AG04449 (cell line): ENCODE data around the gene SSB.
A peak's percentile ranks its signal among the peaks of the same experiment; 100 is the strongest.
"Not testable (repeated sequence)": the region's sequence is repeated elsewhere in the genome, so short reads cannot be mapped to it uniquely, and the experiment has no call there.

Source experiments
- CTCF ChIA-PET: fragments of 350-600 bp; formaldehyde crosslinking; extraction: SDS; loops from one replicate; lab custom pipeline; 2021; ENCODE audit warnings: antibody characterized with exemption; lab: Yijun Ruan, JAX
- POLR2A ChIA-PET: fragments of 400-600, 350-600 bp; formaldehyde crosslinking; extraction: SDS; loops from one replicate; lab custom pipeline; 2020; ENCODE audit warnings: antibody characterized with exemption, inconsistent platforms; lab: Yijun Ruan, JAX
- DNase-seq: peaks from one replicate; pipeline ENCODE4 v3.0.0-alpha.2; 2010; ENCODE audit warnings: low read depth, low spot score
- H3K4me3 ChIP-seq: 2 replicates; pipeline ENCODE4 v1.5.1; 2011; ENCODE audit warnings: low read depth, mild to moderate bottlenecking, control low read depth, low read length
- CTCF ChIP-seq: IDR thresholded peaks from one replicate; pipeline ENCODE4 v1.5.1; 2011; ENCODE audit warnings: mild to moderate bottlenecking, moderate library complexity, low read length, control low read depth, inconsistent platforms; ENCODE audit not compliant: insufficient read depth; ENCODE audit errors: missing control alignments

Gene SSB

GRCh38 chr2:169815849-169816248 lies 17.2 kb downstream of the SSB start:
- no peak overlapping the region for H3K4me3 ChIP-seq
- CTCF ChIA-PET = interaction anchor here (0.7 to 1.9 kb wide), 3 partner anchors 8 to 336 kb away, joined by 3 to 15 read pairs (median 4); partner anchors contain the start of genes BBS5 and METTL5
- POLR2A ChIA-PET = interaction anchor here (1.0 kb wide), 1 partner anchor 9 kb away, joined by 3 read pairs; the partner anchor contains the start of gene METTL5
- no peak for TF ChIP-seq CTCF
- DNase-seq = peak; percentile 67

- DNase-seq, H3K4me3 ChIP-seq, CTCF ChIA-PET, POLR2A ChIA-PET: not testable (repeated sequence)
These were observed 18.3 kb downstream of the SSB start for GRCh38 chr2:169816961-169817360.

GRCh38 chr2:169817369-169817768 lies 18.7 kb downstream of the SSB start:
- H3K4me3 ChIP-seq, DNase-seq: not testable (repeated sequence)
- CTCF ChIA-PET = interaction anchor here (1.3 kb wide), 1 partner anchor 11 kb away, joined by 3 read pairs; no protein-coding TSS in a partner anchor
- POLR2A ChIA-PET = interaction anchor here (2.5 kb wide), 1 partner anchor 11 kb away, joined by 13 read pairs; the partner anchor contains the start of gene UBR3

GRCh38 chr2:169818241-169818640 lies 19.6 kb downstream of the SSB start:
- ChIA-PET POLR2A (interaction anchor here (0.6 to 2.5 kb wide), 2 partner anchors 10 to 18 kb away, joined by 3 to 13 read pairs; partner anchors contain the start of gene UBR3), CTCF (interaction anchor here (0.5 to 1.3 kb wide), 3 partner anchors 9 to 42 kb away, joined by 3 read pairs; partner anchors contain the start of gene UBR3)
- no peak for TF ChIP-seq CTCF
- no peak for DNase-seq
- no peak overlapping the region for H3K4me3 ChIP-seq

GRCh38 chr2:169819106-169819505 lies 20.4 kb downstream of the SSB start:
- CTCF ChIA-PET = interaction anchor here (1.0 to 1.2 kb wide), 2 partner anchors 8 to 11 kb away, joined by 3 read pairs; partner anchors contain the start of gene UBR3
- POLR2A ChIA-PET = interaction anchor here (0.5 to 2.5 kb wide), 2 partner anchors 9 to 50 kb away, joined by 3 to 13 read pairs; partner anchors contain the start of gene UBR3
- H3K4me3 ChIP-seq = no peak overlapping the region
- DNase-seq = no peak
- TF ChIP-seq CTCF = no peak

GRCh38 chr2:169820101-169820500 lies 21.4 kb downstream of the SSB start:
- CTCF ChIA-PET, H3K4me3 ChIP-seq, DNase-seq: not testable (repeated sequence)
- POLR2A ChIA-PET = interaction anchor here (2.5 kb wide), 1 partner anchor 8 kb away, joined by 13 read pairs; the partner anchor contains the start of gene UBR3

GRCh38 chr2:169822036-169822435 lies 23.4 kb downstream of the SSB start:
- ChIA-PET CTCF (interaction anchor here (0.7 to 3.3 kb wide), 3 partner anchors 13 to 56 kb away, joined by 5 to 10 read pairs (median 5); no protein-coding TSS in a partner anchor), POLR2A (interaction anchor here (0.7 kb wide), 1 partner anchor 1834 kb away, joined by 3 read pairs; no protein-coding TSS in a partner anchor)
- no peak for TF ChIP-seq CTCF
- no peak overlapping the region for H3K4me3 ChIP-seq
- no peak for DNase-seq
